SJSA1 (cell line): ENCODE results near the gene CRYBG2. TPM values are rescaled to one million over a fixed set of nuclear protein-coding genes. Genes with fewer than 3 reads are reported as not detected.
"Not testable (repeated sequence)": the region's sequence is repeated elsewhere in the genome, so short reads cannot be mapped to it uniquely, and the experiment has no call there.

Experiments
- DNase-seq, 2 experiments: peaks; one replicate each; pipeline ENCODE4 v3.0.0-alpha.2; 2015 to 2020; ENCODE audit warnings: low spot score in 2 of 2, low read depth in 1 of 2
- H3K27ac ChIP-seq: fragments of 250-450 bp; sonication (Bioruptor Pico); 2 replicates; pipeline ENCODE4 v1.5.1; 2020; ENCODE audit warnings: mild to moderate bottlenecking, moderate library complexity
- H3K27me3 ChIP-seq: fragments of 250-450 bp; sonication (Bioruptor Pico); replicated peaks from 2 replicates; pipeline ENCODE4 v1.5.1; 2020; ENCODE audit warnings: mild to moderate bottlenecking, moderate library complexity
- H3K36me3 ChIP-seq: fragments of 250-450 bp; sonication (Bioruptor Pico); 2 replicates; pipeline ENCODE4 v1.5.1; 2020; ENCODE audit warnings: mild to moderate bottlenecking
- H3K4me1 ChIP-seq: fragments of 250-450 bp; sonication (Bioruptor Pico); replicated peaks from 2 replicates; pipeline ENCODE4 v1.6.1; 2021; ENCODE audit warnings: mild to moderate bottlenecking
- H3K4me3 ChIP-seq: fragments of 250-450 bp; sonication (Bioruptor Pico); 2 replicates; pipeline ENCODE4 v1.5.1; 2020; ENCODE audit warnings: mild to moderate bottlenecking
- H3K9me3 ChIP-seq: fragments of 250-450 bp; sonication (Bioruptor Pico); replicated peaks from 2 replicates; pipeline ENCODE4 v1.5.1; 2020; ENCODE audit warnings: mild to moderate bottlenecking
- total RNA-seq: library from RNA; depleted of rRNA; stranded (reverse); fragments of >200 nt; shearing (Covaris generic); gene quantifications from 2 replicates; pipeline ENCODE4 v1.2.3, GENCODE V29; 2014; rRNA removed

CRYBG2 gene, protein sequence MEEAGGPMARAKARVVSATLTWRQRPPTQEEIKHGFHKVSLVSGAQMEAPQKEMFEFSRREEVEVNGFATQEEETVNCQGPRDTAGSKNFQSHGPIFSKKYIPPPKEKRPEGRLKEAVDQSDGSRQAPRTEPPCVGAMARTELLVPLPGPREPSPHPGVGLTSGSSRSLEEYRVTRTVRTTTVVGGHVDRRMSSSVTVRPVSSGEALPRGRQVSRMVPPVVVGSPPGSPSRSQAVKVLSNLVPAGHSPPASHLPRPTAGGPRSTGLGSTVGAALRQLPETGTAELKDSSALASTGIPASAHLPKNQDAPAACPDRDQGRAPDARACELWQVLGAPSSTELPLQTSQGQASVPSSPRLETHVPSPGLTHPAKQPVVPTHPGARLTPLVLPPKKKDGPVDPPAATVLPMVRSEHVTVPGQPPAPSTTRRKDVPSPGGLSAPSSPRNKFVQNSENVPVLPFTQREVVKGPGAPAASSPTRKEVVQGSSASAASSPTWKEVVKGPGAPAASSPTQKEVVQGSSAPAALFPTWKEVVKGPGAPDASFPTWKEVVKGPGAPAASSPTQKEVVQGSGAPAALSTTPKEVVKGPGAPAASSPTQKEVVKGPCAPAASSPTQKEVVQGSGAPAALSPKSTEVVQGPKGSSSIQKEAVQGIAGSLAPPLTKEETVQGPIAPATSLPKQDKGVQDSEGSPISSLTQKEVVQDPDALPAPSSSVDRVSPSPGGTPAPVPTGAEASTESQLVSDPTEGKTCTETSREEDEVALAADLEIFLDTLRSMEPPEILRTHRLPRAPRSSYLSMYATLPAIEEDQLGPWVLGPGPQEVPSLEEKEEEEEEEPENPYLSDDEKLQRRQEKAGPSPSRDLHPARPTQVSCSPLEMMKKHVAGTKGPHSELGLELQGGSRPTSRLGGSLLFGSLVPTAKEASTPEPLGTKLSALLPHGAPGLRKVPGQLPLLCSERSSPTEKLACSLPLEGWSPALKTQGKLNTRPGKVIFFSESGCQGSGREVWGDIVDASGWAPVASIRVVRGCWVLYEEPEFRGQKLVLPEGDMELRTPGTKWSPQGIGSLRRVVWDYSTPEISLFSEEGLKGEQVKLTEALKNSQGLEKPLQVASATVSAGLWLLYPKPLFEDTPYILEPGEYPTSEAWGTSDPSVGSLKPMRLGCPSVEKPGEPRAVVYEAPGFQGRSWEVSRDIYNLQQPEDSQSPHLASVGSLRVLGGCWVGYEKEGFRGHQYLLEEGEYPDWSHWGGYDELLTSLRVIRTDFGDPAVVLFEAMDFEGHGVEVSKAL (N-terminal part only)
- total RNA-seq = not detected in 2 replicates

- DNase-seq = no peak
- Histone ChIP-seq H3K9me3 (no peaks in the 10 kb centered on the region), H3K4me1 (peaks cover 16% of the 10 kb centered on the region)
Observed at GRCh38 chr1:26353976-26354820, at the start of gene CRYBG2. CRYBG2 (minus strand) TSS chr1:26354130; CDS start chr1:26346657, 7,473 bp downstream.

GRCh38 chr1:26403656-26404055, 49.7 kb upstream of the CRYBG2 start:
- Histone ChIP-seq H3K4me3 (no peak overlapping the region), H3K9me3 (no peaks in the 10 kb centered on the region; the same call in 1 of the 2 replicates), H3K4me1 (peaks cover 19% of the 10 kb centered on the region), H3K36me3 (no peaks in the 10 kb centered on the region), H3K27ac (no peak overlapping the region), H3K27me3 (peaks cover under 1% of the 10 kb centered on the region)
- DNase-seq = no peak

More at GRCh38 chr1:26353976-26354820, at the start of gene CRYBG2:
- Histone ChIP-seq H3K27me3 (peaks cover 21% of the 10 kb centered on the region), H3K36me3 (no peaks in the 10 kb centered on the region), H3K4me3 (no peak within 1 kb of the TSS), H3K27ac (no peak within 1 kb of the TSS)

DNA sequence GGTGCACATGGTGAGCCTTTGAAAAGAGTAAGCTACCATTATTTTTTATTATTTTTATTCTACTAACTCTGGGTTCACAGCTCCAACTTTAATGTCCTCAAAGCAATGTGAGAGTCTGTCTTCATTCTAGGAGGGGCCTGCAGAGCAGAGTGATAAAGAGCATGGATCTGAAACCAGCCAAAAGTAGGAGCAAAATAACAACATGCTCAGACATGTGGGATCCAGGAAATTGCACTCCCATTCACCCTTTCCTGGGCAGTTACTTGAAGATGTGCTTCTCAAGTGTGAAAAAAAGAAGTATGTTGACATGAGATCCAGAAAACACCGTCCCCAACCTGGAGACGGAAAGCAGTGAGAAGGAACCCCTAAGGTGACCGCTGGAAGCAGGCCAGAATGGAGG, 48.0 kb upstream of the CRYBG2 start:
- no peaks in the 10 kb centered on the region for H3K27me3 ChIP-seq
- H3K4me3 ChIP-seq = no peak overlapping the region
- H3K27ac ChIP-seq = no peak overlapping the region
- no peaks in the 10 kb centered on the region; the same call in 1 of the 2 replicates for H3K9me3 ChIP-seq
- DNase-seq = no peak
- no peaks in the 10 kb centered on the region for H3K36me3 ChIP-seq
- peaks cover 19% of the 10 kb centered on the region for H3K4me1 ChIP-seq

GRCh38 chr1:26399034-26399433, 45.1 kb upstream of the CRYBG2 start:
- H3K36me3 ChIP-seq = no peaks in the 10 kb centered on the region
- no peak for DNase-seq
- H3K4me1 ChIP-seq = peaks cover 5% of the 10 kb centered on the region
- H3K27ac ChIP-seq = no peak overlapping the region
- H3K27me3 ChIP-seq = no peaks in the 10 kb centered on the region
- H3K4me3 ChIP-seq = no peak overlapping the region
- H3K9me3 ChIP-seq = no peaks in the 10 kb centered on the region; the same call in 1 of the 2 replicates

DNA sequence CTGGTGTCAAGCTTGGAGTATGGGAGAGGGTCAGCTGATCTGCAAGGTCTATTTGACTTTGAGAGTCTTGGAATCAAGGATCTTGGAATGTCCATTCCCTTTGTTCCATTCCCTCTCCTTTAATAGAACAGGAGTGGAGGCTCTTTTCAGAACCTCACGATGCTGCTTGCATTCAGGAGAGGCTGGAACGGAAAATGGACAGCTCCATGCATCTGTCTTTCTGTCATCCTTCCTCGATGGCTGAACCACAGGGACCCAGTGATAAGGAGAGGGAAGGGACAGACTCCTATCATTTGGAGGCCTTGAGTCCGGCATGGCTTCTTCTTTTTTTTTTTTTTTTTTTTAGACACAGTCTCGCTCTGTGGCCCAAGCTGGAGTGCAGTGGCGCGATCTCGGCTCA, 41.8 kb upstream of the CRYBG2 start:
- no peaks in the 10 kb centered on the region for H3K9me3 ChIP-seq
- no peaks in the 10 kb centered on the region for H3K36me3 ChIP-seq
- H3K4me1 ChIP-seq = no peaks in the 10 kb centered on the region
- no peak for DNase-seq
- no peak overlapping the region for H3K27ac ChIP-seq
- no peak overlapping the region for H3K4me3 ChIP-seq
- no peaks in the 10 kb centered on the region for H3K27me3 ChIP-seq

GRCh38 chr1:26391450-26391849, 37.5 kb upstream of the CRYBG2 start:
- Histone ChIP-seq H3K27ac (no peak overlapping the region), H3K27me3 (no peaks in the 10 kb centered on the region; the same call in 1 of the 2 replicates), H3K36me3 (no peaks in the 10 kb centered on the region), H3K9me3 (no peaks in the 10 kb centered on the region), H3K4me1 (peaks cover 8% of the 10 kb centered on the region), H3K4me3 (no peak overlapping the region)
- no peak for DNase-seq

- H3K27me3 ChIP-seq = no peaks in the 10 kb centered on the region; the same call in 1 of the 2 replicates
- H3K9me3 ChIP-seq = no peaks in the 10 kb centered on the region
- H3K27ac ChIP-seq = no peak overlapping the region
- no peaks in the 10 kb centered on the region for H3K36me3 ChIP-seq
- no peak for DNase-seq
- no peak overlapping the region for H3K4me3 ChIP-seq
- peaks cover 8% of the 10 kb centered on the region for H3K4me1 ChIP-seq
Observed at GRCh38 chr1:26389604-26390247, 35.8 kb upstream of the CRYBG2 start.

- Histone ChIP-seq H3K27me3 (no peaks in the 10 kb centered on the region; the same call in none of the 2 replicates), H3K4me3 (no peak overlapping the region), H3K27ac (no peak overlapping the region), H3K4me1 (peaks cover 8% of the 10 kb centered on the region), H3K9me3 (no peaks in the 10 kb centered on the region), H3K36me3 (no peaks in the 10 kb centered on the region)
- DNase-seq = no peak
Observed at GRCh38 chr1:26388791-26389445, 35.0 kb upstream of the CRYBG2 start.

GRCh38 chr1:26387447-26387846, 33.5 kb upstream of the CRYBG2 start:
- DNase-seq = peak in 1 of 2 experiments; percentile 19
- H3K4me1 ChIP-seq = peaks cover 8% of the 10 kb centered on the region
- H3K36me3 ChIP-seq = no peaks in the 10 kb centered on the region
- no peak overlapping the region for H3K27ac ChIP-seq
- no peak overlapping the region for H3K4me3 ChIP-seq
- no peaks in the 10 kb centered on the region; the same call in none of the 2 replicates for H3K27me3 ChIP-seq
- H3K9me3 ChIP-seq = no peaks in the 10 kb centered on the region

GRCh38 chr1:26385063-26385462, 31.1 kb upstream of the CRYBG2 start:
- H3K4me3 ChIP-seq, H3K27me3 ChIP-seq, H3K4me1 ChIP-seq, H3K27ac ChIP-seq, H3K36me3 ChIP-seq, DNase-seq, H3K9me3 ChIP-seq: not testable (repeated sequence)

GRCh38 chr1:26384076-26384475, 30.1 kb upstream of the CRYBG2 start:
- H3K9me3 ChIP-seq = no peaks in the 10 kb centered on the region
- H3K4me3 ChIP-seq = no peak overlapping the region
- H3K4me1 ChIP-seq = peaks cover 8% of the 10 kb centered on the region
- no peaks in the 10 kb centered on the region for H3K36me3 ChIP-seq
- no peak overlapping the region for H3K27ac ChIP-seq
- no peaks in the 10 kb centered on the region; the same call in none of the 2 replicates for H3K27me3 ChIP-seq
- DNase-seq = no peak

- Histone ChIP-seq H3K27me3 (no peaks in the 10 kb centered on the region; the same call in 1 of the 2 replicates), H3K9me3 (no peaks in the 10 kb centered on the region), H3K4me1 (peaks cover 11% of the 10 kb centered on the region), H3K36me3 (no peaks in the 10 kb centered on the region), H3K4me3 (no peak overlapping the region), H3K27ac (no peak overlapping the region)
- no peak for DNase-seq
Observed at GRCh38 chr1:26378879-26379251, 24.9 kb upstream of the CRYBG2 start.
